Right forelimb (tissue), 1 donor: ENCODE results near the gene PIWIL1.

Experiments
- DNase-seq: peaks from one replicate; pipeline ENCODE4 v3.0.0-alpha.2; 2018

PIWIL1 gene

DNA sequence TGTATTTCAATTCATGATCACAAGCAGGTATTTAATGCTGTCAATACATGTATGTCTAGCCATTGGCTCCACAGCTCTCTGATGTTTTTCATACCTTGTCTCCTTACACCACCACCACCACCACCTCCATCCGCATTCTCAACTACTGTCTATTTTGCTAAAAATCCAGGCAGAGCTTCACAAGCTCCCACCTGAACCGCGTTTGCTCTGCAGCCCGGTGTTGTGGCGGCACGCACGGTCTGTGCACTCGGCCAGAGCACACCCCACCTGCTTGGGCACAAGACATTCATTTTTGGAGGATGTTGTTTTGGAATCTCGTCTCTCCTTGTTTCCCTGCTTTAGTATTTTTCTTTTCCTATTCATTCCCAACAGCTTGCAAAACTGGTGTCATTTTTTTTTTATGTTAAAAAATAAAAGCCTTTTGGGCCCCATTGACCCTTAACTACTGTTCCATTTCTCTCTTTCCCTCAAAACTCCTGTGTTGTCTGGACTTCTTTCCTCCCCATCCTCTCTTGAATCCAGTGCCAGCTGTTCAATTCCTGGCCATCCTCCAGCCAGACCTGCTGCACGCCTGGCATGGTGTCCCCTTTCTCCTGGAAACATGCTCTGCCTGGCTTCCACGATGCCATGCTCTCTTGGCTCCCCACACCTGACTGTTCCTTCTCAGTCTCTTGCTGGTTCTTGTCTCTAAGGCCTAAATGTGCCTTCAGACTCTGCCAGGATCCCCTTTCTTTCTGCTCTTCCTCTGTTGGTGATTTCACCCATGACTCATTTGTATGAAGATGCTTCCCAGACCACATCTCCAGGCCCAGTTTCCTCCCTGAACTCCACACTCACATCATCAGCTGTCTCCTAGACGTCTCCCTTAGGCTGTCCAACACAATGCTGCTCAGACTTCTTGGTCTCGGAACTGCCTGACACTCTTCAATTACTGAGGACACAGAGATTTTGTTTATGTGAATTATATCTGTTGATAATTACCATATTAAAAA, 37.9 kb downstream of the PIWIL1 start:
- DNase-seq: no peak

GRCh38 chr12:130382818-130383217, 45.1 kb downstream of the PIWIL1 start:
- no peak for DNase-seq

GRCh38 chr12:130384234-130384633, 46.5 kb downstream of the PIWIL1 start:
- no peak for DNase-seq

GRCh38 chr12:130385193-130385592, 47.5 kb downstream of the PIWIL1 start:
- DNase-seq: no peak

DNA sequence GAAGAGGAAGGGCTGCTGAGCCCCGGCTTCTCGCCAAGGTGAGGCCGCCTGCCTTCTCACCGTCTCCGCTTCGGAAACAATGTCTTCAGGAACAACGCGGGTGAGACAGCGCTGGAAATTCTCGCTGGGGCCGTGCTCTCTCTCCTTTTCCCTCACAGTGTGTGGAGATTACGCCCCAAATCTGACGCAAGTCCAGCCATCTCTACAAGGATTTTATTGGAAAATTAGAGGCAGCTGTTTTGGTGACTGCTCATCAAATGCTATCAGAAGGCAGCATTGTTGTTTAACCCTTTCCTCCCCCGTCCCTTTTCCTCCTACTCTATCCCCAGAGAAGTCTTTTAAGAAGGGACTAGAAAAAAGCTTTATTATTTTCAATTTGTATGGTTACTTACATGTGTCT, 53.5 kb downstream of the PIWIL1 start:
- no peak for DNase-seq

DNA sequence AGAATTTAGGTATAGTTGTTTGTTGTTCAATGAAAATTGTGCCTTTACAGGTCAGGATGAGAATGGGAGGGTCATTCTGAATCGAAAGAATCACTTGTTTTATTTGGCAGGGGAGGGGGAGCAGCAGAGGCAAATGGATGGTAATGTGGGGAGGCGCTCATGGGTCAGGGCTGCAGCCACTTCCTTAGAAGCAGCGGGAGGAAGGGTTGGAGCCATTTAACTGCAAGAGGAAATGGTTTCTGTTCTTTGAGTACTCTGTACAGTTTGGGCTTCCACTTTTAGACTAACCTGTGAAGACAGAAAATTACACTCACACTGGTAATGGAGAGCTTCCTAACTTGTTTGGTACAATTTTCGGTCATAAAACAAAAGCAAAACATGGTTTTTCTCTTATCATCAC, 57.2 kb downstream of the PIWIL1 start:
- DNase-seq: no peak

DNA sequence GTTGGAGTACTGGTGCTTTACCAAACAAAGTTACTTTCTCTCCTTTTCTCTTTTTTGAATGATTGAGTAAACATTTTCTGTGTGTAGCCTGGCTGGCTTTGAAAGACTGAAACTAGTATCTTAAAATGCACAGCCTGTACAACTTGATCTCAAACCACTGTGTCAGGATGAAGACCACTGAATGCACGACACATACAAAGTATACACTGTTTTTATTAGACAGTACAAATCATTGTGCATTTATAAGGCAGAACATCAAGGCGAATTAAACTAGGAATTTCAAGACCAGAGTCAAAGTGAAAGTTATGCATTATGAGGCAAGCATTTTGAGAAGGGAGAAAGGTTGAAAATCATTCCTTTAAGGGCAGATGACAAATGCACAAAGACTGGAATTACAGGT, 59.0 kb downstream of the PIWIL1 start:
- no peak for DNase-seq

DNA sequence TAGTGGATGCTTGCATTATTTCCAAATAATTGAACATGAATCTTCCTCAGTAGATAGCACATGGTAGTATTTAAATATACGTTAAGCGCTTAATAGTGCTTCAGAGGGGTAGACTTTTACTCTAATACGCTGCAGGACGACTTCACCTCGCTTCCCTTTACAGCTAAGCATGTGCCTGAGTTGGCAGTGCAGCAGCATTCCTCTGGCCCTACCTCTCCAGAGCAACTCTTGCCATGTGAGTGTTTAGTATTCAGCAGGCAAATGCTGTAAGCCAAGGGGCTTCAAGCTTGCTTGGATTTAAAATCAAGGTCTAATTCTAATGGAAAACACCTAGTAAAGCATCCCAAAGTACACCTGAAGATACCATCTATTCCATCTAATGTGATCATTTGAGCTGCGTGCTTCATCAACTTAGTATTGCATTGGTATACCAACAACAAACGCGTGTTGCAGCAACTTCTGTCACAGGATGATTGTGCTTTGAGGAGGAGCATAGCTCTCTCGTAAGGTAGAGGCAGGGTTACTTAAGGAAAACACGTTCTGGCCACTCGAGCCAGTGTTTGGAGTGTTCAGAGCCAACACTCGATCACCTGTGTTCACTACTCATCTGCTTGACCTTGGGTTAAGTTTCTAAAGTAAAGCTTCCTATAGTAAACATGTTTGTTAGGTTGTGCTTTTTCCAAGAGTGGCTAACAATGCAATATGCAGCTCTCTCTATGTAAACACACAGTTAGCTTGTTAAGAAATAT, 60.6 kb downstream of the PIWIL1 start:
- no peak for DNase-seq

GRCh38 chr12:130401703-130402102, 64.0 kb downstream of the PIWIL1 start:
- no peak for DNase-seq

GRCh38 chr12:130405332-130405731, 67.6 kb downstream of the PIWIL1 start:
- no peak for DNase-seq

- no peak for DNase-seq
Measured at GRCh38 chr12:130412384-130412783, 74.7 kb downstream of the PIWIL1 start.

GRCh38 chr12:130413909-130414308, 76.2 kb downstream of the PIWIL1 start:
- DNase-seq: no peak

- DNase-seq: no peak
Measured at GRCh38 chr12:130414381-130414780, 76.7 kb downstream of the PIWIL1 start.

- DNase-seq: no peak
Measured at GRCh38 chr12:130418251-130418650, 80.6 kb downstream of the PIWIL1 start.

- DNase-seq: no peak
Measured at GRCh38 chr12:130419116-130419515, 81.4 kb downstream of the PIWIL1 start.

- no peak for DNase-seq
Measured at GRCh38 chr12:130420071-130420470, 82.4 kb downstream of the PIWIL1 start.

GRCh38 chr12:130421896-130422295, 84.2 kb downstream of the PIWIL1 start:
- no peak for DNase-seq
